Endothelial cell of umbilical vein (primary cell): Measurements from ENCODE around the gene MCM7.

Source experiments
- EZH2 ChIP-seq: IDR thresholded peaks from 2 replicates; pipeline ENCODE4 v1.6.1; 2012; ENCODE audit warnings: borderline replicate concordance, low read depth, mild to moderate bottlenecking, moderate library complexity, low read length, inconsistent platforms; ENCODE audit not compliant: severe bottlenecking
- JUN ChIP-seq: IDR thresholded peaks from 2 replicates; pipeline ENCODE4 v1.6.1; 2011; ENCODE audit warnings: borderline replicate concordance, low read depth; ENCODE audit not compliant: insufficient read length, insufficient read depth
- TF ChIP-seq, protein P1 (sequence below), 2 donors: IDR thresholded peaks; 1 replicate in 1 of 2; 2 replicates in 1 of 2; pipeline ENCODE4 v1.5.1; 2011; ENCODE audit warnings: low read length in 2 of 2, mild to moderate bottlenecking in 2 of 2, moderate library complexity in 2 of 2, control low read depth in 1 of 2, inconsistent platforms in 1 of 2, low read depth in 1 of 2; ENCODE audit not compliant: insufficient read depth in 1 of 2; ENCODE audit errors: extremely low read depth in 1 of 2

DNA sequence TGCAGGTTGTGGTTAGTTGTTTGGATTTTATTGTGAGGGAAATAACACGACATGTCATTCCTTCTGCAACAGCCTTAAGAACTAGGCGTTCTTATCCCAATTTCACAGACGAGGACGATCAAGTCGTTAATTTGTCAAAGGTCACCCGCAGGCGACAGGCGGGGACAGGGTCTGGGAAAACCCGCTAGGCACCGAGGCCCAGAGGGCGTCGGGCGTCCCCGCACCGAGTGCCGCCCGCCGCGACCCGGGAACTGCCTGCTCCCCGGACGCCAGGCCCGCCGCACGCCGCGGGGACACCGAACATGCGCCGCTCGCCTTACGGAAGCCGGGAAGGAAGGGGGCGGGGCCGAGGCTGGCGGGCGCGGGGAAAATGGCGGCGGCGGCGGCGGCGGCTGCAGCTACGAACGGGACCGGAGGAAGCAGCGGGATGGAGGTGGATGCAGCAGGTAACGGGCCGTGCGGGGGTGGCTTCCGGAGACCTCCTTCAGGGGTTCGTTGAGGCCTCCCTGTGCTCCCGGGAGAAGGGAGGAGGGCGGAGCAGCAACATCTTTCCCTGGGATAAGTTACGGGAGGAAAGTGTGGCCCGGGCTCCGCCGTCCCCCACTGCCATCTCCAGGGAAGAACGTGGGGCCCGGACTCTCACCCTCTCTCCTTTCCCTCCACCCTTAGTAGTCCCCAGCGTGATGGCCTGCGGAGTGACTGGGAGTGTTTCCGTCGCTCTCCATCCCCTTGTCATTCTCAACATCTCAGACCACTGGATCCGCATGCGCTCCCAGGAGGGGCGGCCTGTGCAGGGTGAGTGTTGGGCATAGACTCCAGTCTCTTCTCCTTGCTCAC lies 12.4 kb downstream of the MCM7 start, which contains the start of gene COPS6:
- TF ChIP-seq JUN (no peak), EZH2 (no peak)
- TF ChIP-seq, protein P1, sequence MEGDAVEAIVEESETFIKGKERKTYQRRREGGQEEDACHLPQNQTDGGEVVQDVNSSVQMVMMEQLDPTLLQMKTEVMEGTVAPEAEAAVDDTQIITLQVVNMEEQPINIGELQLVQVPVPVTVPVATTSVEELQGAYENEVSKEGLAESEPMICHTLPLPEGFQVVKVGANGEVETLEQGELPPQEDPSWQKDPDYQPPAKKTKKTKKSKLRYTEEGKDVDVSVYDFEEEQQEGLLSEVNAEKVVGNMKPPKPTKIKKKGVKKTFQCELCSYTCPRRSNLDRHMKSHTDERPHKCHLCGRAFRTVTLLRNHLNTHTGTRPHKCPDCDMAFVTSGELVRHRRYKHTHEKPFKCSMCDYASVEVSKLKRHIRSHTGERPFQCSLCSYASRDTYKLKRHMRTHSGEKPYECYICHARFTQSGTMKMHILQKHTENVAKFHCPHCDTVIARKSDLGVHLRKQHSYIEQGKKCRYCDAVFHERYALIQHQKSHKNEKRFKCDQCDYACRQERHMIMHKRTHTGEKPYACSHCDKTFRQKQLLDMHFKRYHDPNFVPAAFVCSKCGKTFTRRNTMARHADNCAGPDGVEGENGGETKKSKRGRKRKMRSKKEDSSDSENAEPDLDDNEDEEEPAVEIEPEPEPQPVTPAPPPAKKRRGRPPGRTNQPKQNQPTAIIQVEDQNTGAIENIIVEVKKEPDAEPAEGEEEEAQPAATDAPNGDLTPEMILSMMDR (IDR thresholded peaks at IDR 0.05; ENCODE audit: extremely low read depth in 1 of 2, insufficient read depth in 1 of 2, low read depth in 1 of 2, low read length in 2 of 2) = no peak
